C4-2B (cell line): Measurements from ENCODE around the gene PINLYP.

ENCODE experiments used
- ZFX ChIP-seq: fragments of 450-650 bp; IDR thresholded peaks from 2 replicates; pipeline ENCODE4 v1.6.1; 2017
- TF ChIP-seq, protein P1 (sequence below): fragments of 450-650 bp; conservative IDR thresholded peaks from 2 replicates; pipeline ENCODE4 v1.5.1; 2017; ENCODE audit warnings: mild to moderate bottlenecking

DNA sequence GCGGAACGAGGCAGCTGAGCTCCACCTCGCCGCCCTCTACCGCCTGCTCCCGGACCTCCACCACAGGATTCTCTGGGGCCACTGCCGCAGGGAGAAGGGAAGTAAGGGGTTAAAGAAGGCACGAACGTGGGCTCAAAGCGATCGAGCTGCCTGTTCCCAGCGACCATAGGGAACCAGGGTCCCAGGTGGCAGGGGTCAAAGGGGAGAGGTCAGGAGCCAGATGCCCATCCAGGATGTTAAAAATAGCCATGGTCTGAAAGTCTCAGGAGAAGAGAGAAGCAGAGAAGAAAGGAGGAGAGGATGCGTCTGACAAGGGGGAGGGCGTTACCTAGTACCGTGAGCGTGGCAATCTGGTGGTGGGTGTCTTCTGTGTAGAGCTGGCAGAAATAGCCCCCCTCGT, 51.2 kb downstream of the PINLYP start:
- TF ChIP-seq ZFX, result no peak
- TF ChIP-seq, protein P1, sequence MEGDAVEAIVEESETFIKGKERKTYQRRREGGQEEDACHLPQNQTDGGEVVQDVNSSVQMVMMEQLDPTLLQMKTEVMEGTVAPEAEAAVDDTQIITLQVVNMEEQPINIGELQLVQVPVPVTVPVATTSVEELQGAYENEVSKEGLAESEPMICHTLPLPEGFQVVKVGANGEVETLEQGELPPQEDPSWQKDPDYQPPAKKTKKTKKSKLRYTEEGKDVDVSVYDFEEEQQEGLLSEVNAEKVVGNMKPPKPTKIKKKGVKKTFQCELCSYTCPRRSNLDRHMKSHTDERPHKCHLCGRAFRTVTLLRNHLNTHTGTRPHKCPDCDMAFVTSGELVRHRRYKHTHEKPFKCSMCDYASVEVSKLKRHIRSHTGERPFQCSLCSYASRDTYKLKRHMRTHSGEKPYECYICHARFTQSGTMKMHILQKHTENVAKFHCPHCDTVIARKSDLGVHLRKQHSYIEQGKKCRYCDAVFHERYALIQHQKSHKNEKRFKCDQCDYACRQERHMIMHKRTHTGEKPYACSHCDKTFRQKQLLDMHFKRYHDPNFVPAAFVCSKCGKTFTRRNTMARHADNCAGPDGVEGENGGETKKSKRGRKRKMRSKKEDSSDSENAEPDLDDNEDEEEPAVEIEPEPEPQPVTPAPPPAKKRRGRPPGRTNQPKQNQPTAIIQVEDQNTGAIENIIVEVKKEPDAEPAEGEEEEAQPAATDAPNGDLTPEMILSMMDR, result no peak
